Lower leg skin (tissue), 4 donors: ENCODE results near the gene RPL41. TPM values are rescaled to one million over a fixed set of nuclear protein-coding genes. Genes with fewer than 3 reads are reported as not detected.

Experiments used
- DNase-seq, 2 donors: peaks; one replicate each; pipeline ENCODE4 v3.0.0-alpha.2; 2019; ENCODE audit warnings: low spot score in 2 of 2
- H3K4me3 ChIP-seq: fragments of 200-600 bp; sonication (generic); 2 replicates; pipeline ENCODE4 v1.5.1; 2017; ENCODE audit warnings: mild to moderate bottlenecking, low read depth; ENCODE audit not compliant: poor library complexity, severe bottlenecking
- CTCF ChIP-seq, 3 donors: fragments of 450-650 bp; IDR thresholded peaks; one replicate each; pipeline ENCODE4 v1.5.1; 2016; ENCODE audit warnings: antibody characterized with exemption in 3 of 3, mild to moderate bottlenecking in 3 of 3, moderate library complexity in 2 of 3
- POLR2A ChIP-seq, 2 donors: fragments of 450-650 bp; IDR thresholded peaks; one replicate each; pipeline ENCODE4 v1.6.1; 2016 to 2017; ENCODE audit warnings: antibody characterized with exemption in 2 of 2, mild to moderate bottlenecking in 1 of 2, moderate library complexity in 1 of 2
- WGBS, 2 donors: methylation state at CpG; one replicate each; pipeline ENCODE4 v1.1.5; 2018; 5-methylcytosine and 5-hydroxymethylcytosine counted together
- intact Hi-C: fragments of 100-400 bp; cut with DNase I; formaldehyde crosslinking; loops from one replicate; pipeline ENCODE4 v1.15.0; 2023; ENCODE audit warnings: low total_unique reads
- total RNA-seq, 4 donors: library from RNA; depleted of rRNA; stranded (reverse); fragments of >200 nt; gene quantifications; one replicate each; pipeline ENCODE4 v1.1.0, GENCODE V29; 2016

RPL41 gene
- total RNA-seq, 4 donors from 2014 or later = 3,201 to 5,967 (median 4,725) TPM

GRCh38 chr12:56084958-56085543, 31.4 kb upstream of the RPL41 start:
- no peak overlapping the region for H3K4me3 ChIP-seq
- intact Hi-C loops = no loop called here
- TF ChIP-seq CTCF (IDR thresholded peaks at IDR 0.05) (no peak), POLR2A (IDR thresholded peaks at IDR 0.05) (no peak)
- DNase-seq = no peak
- 85 to 92% methylated on average over 15 of the region's 15 CpGs for WGBS, 2 donors

GRCh38 chr12:56086096-56086495, 30.3 kb upstream of the RPL41 start:
- intact Hi-C loops = no loop called here
- no peak overlapping the region for H3K4me3 ChIP-seq
- DNase-seq = peak in 1 of 2 donors; percentile 54

GRCh38 chr12:56086608-56087007, 29.8 kb upstream of the RPL41 start:
- intact Hi-C loops = no loop called here
- DNase-seq = no peak
- 92 to 93% methylated on average over 6 of the region's 6 CpGs for WGBS, 2 donors
- TF ChIP-seq CTCF (IDR thresholded peaks at IDR 0.05) (no peak), POLR2A (IDR thresholded peaks at IDR 0.05) (no peak)
- no peak overlapping the region for H3K4me3 ChIP-seq

More at GRCh38 chr12:56086096-56086495, 30.3 kb upstream of the RPL41 start:
- WGBS, 2 donors = 68 to 69% methylated on average over 3 of the region's 3 CpGs
- TF ChIP-seq CTCF (IDR thresholded peaks at IDR 0.05) (no peak), POLR2A (IDR thresholded peaks at IDR 0.05) (no peak)

- no peak overlapping the region for H3K4me3 ChIP-seq
- intact Hi-C loops = no loop called here
- no peak for TF ChIP-seq CTCF (IDR thresholded peaks at IDR 0.05)
- TF ChIP-seq POLR2A (IDR thresholded peaks at IDR 0.05) = no peak
- DNase-seq = no peak
- 75 to 78% methylated on average over 6 of the region's 6 CpGs for WGBS, 2 donors
Observed at GRCh38 chr12:56087220-56087619, 29.2 kb upstream of the RPL41 start.

- intact Hi-C loops = no loop called here
- WGBS, 2 donors = 89 to 91% methylated on average over 6 of the region's 6 CpGs
- no peak for DNase-seq
- no peak overlapping the region for H3K4me3 ChIP-seq
- TF ChIP-seq POLR2A (IDR thresholded peaks at IDR 0.05) (no peak), CTCF (IDR thresholded peaks at IDR 0.05) (no peak)
Observed at GRCh38 chr12:56097738-56098137, 18.7 kb upstream of the RPL41 start.

- no peak for TF ChIP-seq CTCF (IDR thresholded peaks at IDR 0.05)
- no peak for TF ChIP-seq POLR2A (IDR thresholded peaks at IDR 0.05)
- no peak for DNase-seq
- intact Hi-C loops = no loop called here
- H3K4me3 ChIP-seq = no peak overlapping the region
- WGBS, 2 donors = 79 to 84% methylated on average over 3 of the region's 3 CpGs
Observed at GRCh38 chr12:56098592-56098991, 17.8 kb upstream of the RPL41 start.
